GM12878 (cell line): ENCODE data around the gene RGS6. TPM values are rescaled to one million over a fixed set of nuclear protein-coding genes. Genes with fewer than 3 reads are reported as not detected.

Source experiments
- ATF7 ChIP-seq: fragments of 450-650 bp; IDR thresholded peaks from 2 replicates; pipeline ENCODE4 v1.6.1; 2016; ENCODE audit warnings: low read depth, mild to moderate bottlenecking
- BACH1 ChIP-seq: fragments of 450-650 bp; IDR thresholded peaks from 2 replicates; pipeline ENCODE4 v1.6.1; 2017; ENCODE audit warnings: mild to moderate bottlenecking, borderline replicate concordance
- BHLHE40 ChIP-seq, 2 experiments: fragments of 450-650 bp in 1 of 2; IDR thresholded peaks; 2 replicates each; pipeline ENCODE4 v1.6.1; 2011 to 2017; ENCODE audit warnings: low read depth in 2 of 2, borderline replicate concordance in 1 of 2, improper control_type of control experiment in 1 of 2, low read length in 1 of 2, mild to moderate bottlenecking in 1 of 2
- CBFB ChIP-seq: IDR thresholded peaks from 2 replicates; pipeline ENCODE4 v1.6.1; 2016; ENCODE audit warnings: antibody characterized with exemption, low read depth
- CEBPB ChIP-seq, 2 experiments: fragments of 150-350 bp in 1 of 2; IDR thresholded peaks; 2 replicates each; pipeline ENCODE4 v1.6.1; 2012 to 2014; ENCODE audit warnings: low read depth in 2 of 2, low read length in 2 of 2, borderline replicate concordance in 1 of 2, inconsistent platforms in 1 of 2
- EED ChIP-seq: sonication (generic); IDR thresholded peaks from 2 replicates; pipeline ENCODE4 v1.6.1; 2016; ENCODE audit warnings: antibody characterized with exemption, low read depth
- FOXM1 ChIP-seq: IDR thresholded peaks from 2 replicates; pipeline ENCODE4 v1.6.1; 2012; ENCODE audit warnings: low read depth, mild to moderate bottlenecking, inconsistent platforms, low read length, moderate library complexity
- GATAD2B ChIP-seq: fragments of 450-650 bp; conservative IDR thresholded peaks from 2 replicates; pipeline ENCODE4 v1.6.1; 2017; ENCODE audit warnings: low read depth, mild to moderate bottlenecking, moderate library complexity
- IKZF2 ChIP-seq, 2 experiments: fragments of 450-650 bp; IDR thresholded peaks; 2 replicates each; pipeline ENCODE4 v1.6.1; 2017; ENCODE audit warnings: mild to moderate bottlenecking in 2 of 2, moderate library complexity in 2 of 2
- NFIC ChIP-seq: IDR thresholded peaks from 2 replicates; pipeline ENCODE4 v1.6.1; 2012; ENCODE audit warnings: low read depth, mild to moderate bottlenecking, inconsistent platforms, low read length, moderate library complexity
- NFXL1 ChIP-seq: fragments of 450-650 bp; IDR thresholded peaks from 2 replicates; pipeline ENCODE4 v1.6.1; 2017; ENCODE audit warnings: antibody characterized with exemption, mild to moderate bottlenecking, borderline replicate concordance
- NR2C2 ChIP-seq: IDR thresholded peaks from 2 replicates; pipeline ENCODE4 v1.6.1; 2011; ENCODE audit warnings: borderline replicate concordance, low read depth; ENCODE audit not compliant: control insufficient read depth, insufficient read length
- NR2F1 ChIP-seq: fragments of 450-650 bp; conservative IDR thresholded peaks from 2 replicates; pipeline ENCODE4 v1.6.1; 2017; ENCODE audit warnings: mild to moderate bottlenecking
- STAT1 ChIP-seq: fragments of 450-650 bp; conservative IDR thresholded peaks from 2 replicates; pipeline ENCODE4 v1.6.1; 2014; ENCODE audit warnings: antibody characterized with exemption, mild to moderate bottlenecking
- TBL1XR1 ChIP-seq: IDR thresholded peaks from 2 replicates; pipeline ENCODE4 v1.6.1; 2012; ENCODE audit warnings: low read depth, low read length, improper control_type of control experiment
- TCF3 ChIP-seq: IDR thresholded peaks from 2 replicates; pipeline ENCODE4 v1.6.1; 2012; ENCODE audit warnings: low read depth, mild to moderate bottlenecking, low read length, borderline replicate concordance; ENCODE audit not compliant: insufficient read depth
- TCF7 ChIP-seq: IDR thresholded peaks from 2 replicates; pipeline ENCODE4 v1.6.1; 2014; ENCODE audit warnings: antibody characterized with exemption, borderline replicate concordance
- YY1 ChIP-seq: IDR thresholded peaks from 2 replicates; pipeline ENCODE4 v1.6.1; 2011; ENCODE audit warnings: low read depth, mild to moderate bottlenecking, low read length
- ZNF274 ChIP-seq: IDR thresholded peaks from one replicate; pipeline ENCODE4 v1.8.0; 2011; ENCODE audit not compliant: insufficient read length, insufficient read depth
- ZNF384 ChIP-seq: IDR thresholded peaks from 2 replicates; pipeline ENCODE4 v1.6.1; 2012; ENCODE audit warnings: low read depth, mild to moderate bottlenecking, low read length, improper control_type of control experiment, borderline replicate concordance
- ZZZ3 ChIP-seq: IDR thresholded peaks from 2 replicates; pipeline ENCODE4 v1.6.1; 2011; ENCODE audit warnings: low read depth; ENCODE audit not compliant: control insufficient read depth, insufficient read length
- polyA plus RNA-seq, 11 experiments: library from polyadenylated mRNA; depleted of rRNA in 4 of 11; unstranded in 6 of 11; stranded (reverse) in 5 of 11; fragments of >200 nt; fragmentation: Nextera tagmentation in 4 of 11; fragmentation: Illumina TruSeq in 1 of 11; extraction: Ambion mirVana in 4 of 11; extraction: Trizol in 1 of 11; gene quantifications; 1 replicate in 1 of 11; 2 replicates in 10 of 11; pipeline versions ENCODE4 v1.2.1 to v1.2.3, GENCODE V29; 2011 to 2016; ENCODE audit warnings: inconsistent platforms in 2 of 11, missing spikeins in 2 of 11, low read depth in 1 of 11
- total RNA-seq, 4 experiments: library from RNA; depleted of rRNA in 3 of 4; stranded (reverse); fragments of >200 nt in 3 of 4; fragmentation: Illumina TruSeq in 1 of 4; extraction: Trizol in 1 of 4; gene quantifications; 2 replicates each; pipeline versions ENCODE4 v1.2.1 to v1.2.3, GENCODE V29; 2013 to 2021
- TF ChIP-seq, protein P1 (sequence below): IDR thresholded peaks from 2 replicates; pipeline ENCODE4 v1.6.1; 2012; ENCODE audit warnings: low read length, inconsistent platforms
- TF ChIP-seq, protein P2 (sequence below): fragments of 450-650 bp; IDR thresholded peaks from 2 replicates; pipeline ENCODE4 v1.6.1; 2017; ENCODE audit warnings: mild to moderate bottlenecking, low read depth, inconsistent platforms; ENCODE audit not compliant: poor library complexity, severe bottlenecking
- TF ChIP-seq, protein P3 (sequence below): fragments of 450-650 bp; IDR thresholded peaks from 2 replicates; pipeline ENCODE4 v1.6.1; 2017; ENCODE audit warnings: mild to moderate bottlenecking, moderate library complexity

Gene RGS6
- total and polyA plus RNA-seq, 10 of the 15 experiments (the other 5 are each of a cell fraction or from before 2014, with no cell fraction given): 3.9 to 18.1 (median 12.4) TPM

DNA sequence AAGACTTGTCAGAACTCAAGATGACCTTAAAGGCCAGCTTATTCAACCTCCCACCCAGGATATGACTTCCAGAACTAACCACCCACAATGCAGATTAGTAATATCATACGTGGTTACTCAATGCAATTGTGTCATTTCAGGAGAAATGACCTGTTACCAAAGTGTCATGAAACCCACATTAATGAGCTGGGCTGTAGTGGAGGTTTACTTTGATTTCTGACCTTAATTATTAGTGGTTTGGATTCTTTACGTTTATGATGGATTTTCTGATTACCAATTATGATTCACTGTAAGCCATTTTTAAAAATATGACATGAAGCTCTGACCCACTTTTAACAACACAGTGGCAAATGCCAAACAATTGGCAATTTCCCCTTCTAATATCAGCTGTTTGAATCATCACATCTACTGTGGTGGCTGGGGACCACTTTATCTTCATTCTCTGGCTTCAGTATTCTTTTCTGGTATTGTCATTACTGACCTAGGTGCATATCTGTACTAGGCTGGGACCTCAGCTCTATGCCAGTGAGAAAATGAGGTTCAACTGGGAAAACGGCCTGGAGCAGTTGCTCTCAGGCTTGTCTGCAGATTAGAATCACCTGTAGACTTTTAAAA lies 223.3 kb downstream of the RGS6 start (continued):
- TF ChIP-seq TCF3: no peak
- 0 out of 2 replicates have a peak, but pooled peaks have one; percentile 40 for TF ChIP-seq GATAD2B
- no peak for TF ChIP-seq YY1
- peak in 1 of 2 experiments; percentile 95; a peak in 1 of 4 replicates for TF ChIP-seq CEBPB (IDR thresholded peaks at IDR 0.05; ENCODE audit: borderline replicate concordance in 1 of 2, low read depth in 2 of 2, low read length in 2 of 2)
- peak; percentile 100 for TF ChIP-seq NR2F1
- peak; percentile 99 for TF ChIP-seq TCF7
- no peak for TF ChIP-seq ZNF274
- TF ChIP-seq NFXL1: no peak
- TF ChIP-seq IKZF2 (IDR thresholded peaks at IDR 0.05): peak; percentile 92 to 98
- TF ChIP-seq STAT1: no peak
- TF ChIP-seq FOXM1: peak; percentile 98; the same call in 1 of the 2 replicates
- TF ChIP-seq NR2C2: no peak
- TF ChIP-seq ZNF384: no peak
- TF ChIP-seq NFIC: peak; percentile 99
- peak; percentile 76 for TF ChIP-seq BACH1
- TF ChIP-seq, protein P1, sequence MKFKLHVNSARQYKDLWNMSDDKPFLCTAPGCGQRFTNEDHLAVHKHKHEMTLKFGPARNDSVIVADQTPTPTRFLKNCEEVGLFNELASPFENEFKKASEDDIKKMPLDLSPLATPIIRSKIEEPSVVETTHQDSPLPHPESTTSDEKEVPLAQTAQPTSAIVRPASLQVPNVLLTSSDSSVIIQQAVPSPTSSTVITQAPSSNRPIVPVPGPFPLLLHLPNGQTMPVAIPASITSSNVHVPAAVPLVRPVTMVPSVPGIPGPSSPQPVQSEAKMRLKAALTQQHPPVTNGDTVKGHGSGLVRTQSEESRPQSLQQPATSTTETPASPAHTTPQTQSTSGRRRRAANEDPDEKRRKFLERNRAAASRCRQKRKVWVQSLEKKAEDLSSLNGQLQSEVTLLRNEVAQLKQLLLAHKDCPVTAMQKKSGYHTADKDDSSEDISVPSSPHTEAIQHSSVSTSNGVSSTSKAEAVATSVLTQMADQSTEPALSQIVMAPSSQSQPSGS: peak; percentile 87
- TF ChIP-seq EED: peak; percentile 99
- TF ChIP-seq, protein P2, sequence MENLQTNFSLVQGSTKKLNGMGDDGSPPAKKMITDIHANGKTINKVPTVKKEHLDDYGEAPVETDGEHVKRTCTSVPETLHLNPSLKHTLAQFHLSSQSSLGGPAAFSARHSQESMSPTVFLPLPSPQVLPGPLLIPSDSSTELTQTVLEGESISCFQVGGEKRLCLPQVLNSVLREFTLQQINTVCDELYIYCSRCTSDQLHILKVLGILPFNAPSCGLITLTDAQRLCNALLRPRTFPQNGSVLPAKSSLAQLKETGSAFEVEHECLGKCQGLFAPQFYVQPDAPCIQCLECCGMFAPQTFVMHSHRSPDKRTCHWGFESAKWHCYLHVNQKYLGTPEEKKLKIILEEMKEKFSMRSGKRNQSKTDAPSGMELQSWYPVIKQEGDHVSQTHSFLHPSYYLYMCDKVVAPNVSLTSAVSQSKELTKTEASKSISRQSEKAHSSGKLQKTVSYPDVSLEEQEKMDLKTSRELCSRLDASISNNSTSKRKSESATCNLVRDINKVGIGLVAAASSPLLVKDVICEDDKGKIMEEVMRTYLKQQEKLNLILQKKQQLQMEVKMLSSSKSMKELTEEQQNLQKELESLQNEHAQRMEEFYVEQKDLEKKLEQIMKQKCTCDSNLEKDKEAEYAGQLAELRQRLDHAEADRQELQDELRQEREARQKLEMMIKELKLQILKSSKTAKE: peak; percentile 79
- TF ChIP-seq CBFB: peak; percentile 95
- no peak for TF ChIP-seq ZZZ3
- TF ChIP-seq BHLHE40 (IDR thresholded peaks at IDR 0.05; ENCODE audit: borderline replicate concordance in 1 of 2, low read depth in 2 of 2, low read length in 1 of 2): peak in 1 of 2 experiments; percentile 67; a peak in 3 of 4 replicates
- TF ChIP-seq, protein P3, sequence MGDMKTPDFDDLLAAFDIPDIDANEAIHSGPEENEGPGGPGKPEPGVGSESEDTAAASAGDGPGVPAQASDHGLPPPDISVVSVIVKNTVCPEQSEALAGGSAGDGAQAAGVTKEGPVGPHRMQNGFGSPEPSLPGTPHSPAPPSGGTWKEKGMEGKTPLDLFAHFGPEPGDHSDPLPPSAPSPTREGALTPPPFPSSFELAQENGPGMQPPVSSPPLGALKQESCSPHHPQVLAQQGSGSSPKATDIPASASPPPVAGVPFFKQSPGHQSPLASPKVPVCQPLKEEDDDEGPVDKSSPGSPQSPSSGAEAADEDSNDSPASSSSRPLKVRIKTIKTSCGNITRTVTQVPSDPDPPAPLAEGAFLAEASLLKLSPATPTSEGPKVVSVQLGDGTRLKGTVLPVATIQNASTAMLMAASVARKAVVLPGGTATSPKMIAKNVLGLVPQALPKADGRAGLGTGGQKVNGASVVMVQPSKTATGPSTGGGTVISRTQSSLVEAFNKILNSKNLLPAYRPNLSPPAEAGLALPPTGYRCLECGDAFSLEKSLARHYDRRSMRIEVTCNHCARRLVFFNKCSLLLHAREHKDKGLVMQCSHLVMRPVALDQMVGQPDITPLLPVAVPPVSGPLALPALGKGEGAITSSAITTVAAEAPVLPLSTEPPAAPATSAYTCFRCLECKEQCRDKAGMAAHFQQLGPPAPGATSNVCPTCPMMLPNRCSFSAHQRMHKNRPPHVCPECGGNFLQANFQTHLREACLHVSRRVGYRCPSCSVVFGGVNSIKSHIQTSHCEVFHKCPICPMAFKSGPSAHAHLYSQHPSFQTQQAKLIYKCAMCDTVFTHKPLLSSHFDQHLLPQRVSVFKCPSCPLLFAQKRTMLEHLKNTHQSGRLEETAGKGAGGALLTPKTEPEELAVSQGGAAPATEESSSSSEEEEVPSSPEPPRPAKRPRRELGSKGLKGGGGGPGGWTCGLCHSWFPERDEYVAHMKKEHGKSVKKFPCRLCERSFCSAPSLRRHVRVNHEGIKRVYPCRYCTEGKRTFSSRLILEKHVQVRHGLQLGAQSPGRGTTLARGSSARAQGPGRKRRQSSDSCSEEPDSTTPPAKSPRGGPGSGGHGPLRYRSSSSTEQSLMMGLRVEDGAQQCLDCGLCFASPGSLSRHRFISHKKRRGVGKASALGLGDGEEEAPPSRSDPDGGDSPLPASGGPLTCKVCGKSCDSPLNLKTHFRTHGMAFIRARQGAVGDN: peak; percentile 25; the same call in 1 of the 2 replicates
- TF ChIP-seq ATF7: peak; percentile 95
- peak; percentile 74; the same call in 1 of the 2 replicates for TF ChIP-seq TBL1XR1
